GOT3 (cell line): ENCODE measurements around the gene SPRED3.
"Not testable (repeated sequence)": the region's sequence is repeated elsewhere in the genome, so short reads cannot be mapped to it uniquely, and the experiment has no call there.

Experiments used
- DNase-seq: peaks from one replicate; lab custom pipeline; 2025; ENCODE audit warnings: mixed read lengths; lab: John Stamatoyannopoulos, UW

The SPRED3 gene

DNA sequence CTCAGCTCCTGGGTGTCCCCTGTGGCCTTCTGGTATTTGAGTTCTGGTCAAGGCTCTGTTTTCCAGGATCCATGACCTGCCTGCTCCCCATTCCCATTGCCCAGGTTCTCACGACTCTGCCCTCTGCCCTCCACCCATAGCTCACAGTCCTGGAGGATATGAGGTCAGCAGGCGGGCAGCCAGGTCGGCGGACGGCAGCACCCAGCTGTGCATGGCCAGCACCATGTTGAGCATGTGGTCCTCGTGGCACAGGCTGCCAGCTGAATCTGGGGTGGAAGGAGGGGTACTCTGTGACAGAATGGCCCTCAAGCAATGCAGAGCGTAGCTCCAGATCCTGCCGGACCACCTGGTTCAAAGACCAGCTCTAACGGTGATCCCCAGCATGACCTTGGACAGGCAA, 32.4 kb downstream of the SPRED3 start:
- no peak for DNase-seq

DNA sequence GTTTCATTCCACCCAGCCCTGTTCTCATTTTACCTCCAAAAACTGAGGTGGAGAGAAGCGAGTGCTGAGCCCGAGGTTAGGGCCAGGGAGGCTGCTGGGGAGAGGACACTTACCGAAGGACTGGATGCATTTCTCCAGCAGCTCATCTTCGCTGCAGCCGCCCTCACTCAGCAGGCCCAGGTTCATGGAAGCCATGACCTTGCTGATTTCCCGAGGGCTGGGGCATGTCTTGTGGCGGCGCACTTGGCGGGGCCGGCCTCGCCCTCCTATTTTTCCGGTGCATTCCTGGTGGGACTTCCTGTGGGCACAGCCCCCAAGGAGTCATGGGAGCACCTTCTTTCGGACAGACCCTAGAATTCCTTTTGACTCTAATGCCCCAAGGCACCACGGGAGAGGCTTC, 33.4 kb downstream of the SPRED3 start:
- no peak for DNase-seq

DNA sequence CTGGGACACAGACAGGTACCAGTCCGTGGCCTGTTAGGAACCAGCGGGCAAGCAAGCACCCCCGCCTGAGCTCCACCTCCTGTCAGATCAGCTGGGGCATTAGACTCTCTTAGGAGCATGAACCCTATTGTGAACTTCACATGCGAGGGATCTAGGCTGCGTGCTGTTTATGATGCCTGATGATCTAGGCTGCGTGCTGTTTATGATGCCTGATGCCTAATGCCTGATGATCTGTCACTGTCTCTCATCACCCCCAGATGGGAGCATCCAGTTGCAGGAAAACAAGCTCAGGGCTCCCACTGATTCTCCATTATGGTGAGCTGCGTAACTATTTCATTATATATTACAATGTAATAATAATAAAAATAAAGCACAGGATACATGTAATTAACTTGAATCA, 33.9 kb downstream of the SPRED3 start:
- DNase-seq = no peak

DNA sequence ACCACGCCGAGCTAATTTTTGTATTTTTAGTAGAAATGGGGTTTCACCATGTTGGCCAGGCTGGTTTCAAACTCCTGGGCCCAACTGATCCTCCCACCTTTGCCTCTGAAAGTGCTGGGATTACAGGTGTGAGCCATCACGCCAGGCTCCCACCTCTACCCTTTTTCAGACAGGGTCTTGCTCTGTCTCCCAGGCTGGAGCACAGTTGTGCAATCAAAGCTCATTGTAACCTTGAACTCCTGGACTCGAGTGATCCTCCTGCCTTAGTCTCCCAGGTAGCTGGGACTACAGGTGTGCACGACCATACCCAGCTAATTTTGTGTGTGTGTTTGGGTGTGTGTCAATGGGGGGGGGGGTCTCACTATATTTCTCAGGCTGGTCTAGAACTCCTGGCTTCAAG, 35.8 kb downstream of the SPRED3 start:
- no peak for DNase-seq

DNA sequence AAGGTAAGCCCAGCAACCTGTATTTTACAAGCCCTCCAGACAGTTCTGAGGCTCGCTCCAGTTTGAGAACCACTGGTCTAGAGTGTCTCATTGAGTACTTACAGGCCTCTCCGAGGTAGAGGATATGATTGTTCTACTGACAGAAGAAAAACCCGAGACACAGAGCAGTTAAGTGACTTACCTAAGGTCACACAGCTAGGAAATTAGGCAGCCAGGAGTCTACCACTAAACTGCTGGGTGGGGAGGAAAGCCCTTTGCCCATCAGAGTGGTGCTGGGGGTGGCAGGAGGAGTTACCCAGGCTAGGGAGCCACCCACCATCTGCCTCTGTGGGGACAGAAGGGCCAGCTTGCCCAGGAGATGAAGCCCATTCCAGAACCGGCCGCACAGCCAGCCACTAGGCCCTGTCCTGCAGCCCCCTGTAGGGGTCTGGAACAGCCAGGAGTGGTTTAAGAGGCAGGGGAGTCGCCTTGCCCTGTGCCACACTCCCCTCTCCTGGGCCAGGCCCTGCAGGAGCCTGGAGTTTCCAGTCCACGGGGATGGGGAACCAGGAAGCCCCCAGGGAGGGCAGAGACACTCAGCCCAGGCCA, 36.8 kb downstream of the SPRED3 start:
- DNase-seq = no peak

DNA sequence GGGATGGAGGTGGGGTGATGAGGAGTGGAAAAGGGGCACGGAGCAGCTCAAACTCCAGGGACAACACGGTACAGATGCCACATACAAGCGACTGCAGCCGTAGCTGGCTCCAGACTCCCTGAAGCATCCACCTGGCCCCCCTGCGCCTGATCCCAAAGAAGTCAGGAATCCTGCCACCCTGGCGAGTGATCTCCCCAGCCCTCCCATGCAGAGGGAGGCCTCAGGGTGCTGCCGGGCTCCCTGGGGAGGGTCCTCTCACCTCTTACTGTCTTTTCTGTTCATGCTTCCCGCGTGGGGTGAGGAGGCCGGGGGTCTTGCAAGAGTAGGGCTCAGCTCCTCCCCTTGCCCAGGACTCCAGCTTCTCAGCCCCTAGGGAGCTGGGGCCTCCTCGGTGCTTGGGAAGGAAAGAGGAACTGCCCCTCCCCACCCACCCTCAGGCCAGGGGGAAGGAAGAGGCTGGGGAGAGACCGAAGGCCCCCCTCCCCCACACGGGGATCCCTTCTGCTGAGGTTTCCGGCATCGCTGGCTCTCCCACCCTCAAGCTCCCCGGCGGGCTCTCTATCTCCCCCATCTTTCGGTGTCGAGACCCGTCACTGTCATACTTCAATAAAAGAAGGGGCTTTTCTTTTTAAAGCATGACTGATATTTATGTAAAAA, 37.4 kb downstream of the SPRED3 start, which contains the start of gene RASGRP4:
Gene RASGRP4 (minus strand): TSS at position 410 of the 657 bp plus-strand sequence. CDS start 128 bp downstream, at position 282.
- DNase-seq = no peak

DNA sequence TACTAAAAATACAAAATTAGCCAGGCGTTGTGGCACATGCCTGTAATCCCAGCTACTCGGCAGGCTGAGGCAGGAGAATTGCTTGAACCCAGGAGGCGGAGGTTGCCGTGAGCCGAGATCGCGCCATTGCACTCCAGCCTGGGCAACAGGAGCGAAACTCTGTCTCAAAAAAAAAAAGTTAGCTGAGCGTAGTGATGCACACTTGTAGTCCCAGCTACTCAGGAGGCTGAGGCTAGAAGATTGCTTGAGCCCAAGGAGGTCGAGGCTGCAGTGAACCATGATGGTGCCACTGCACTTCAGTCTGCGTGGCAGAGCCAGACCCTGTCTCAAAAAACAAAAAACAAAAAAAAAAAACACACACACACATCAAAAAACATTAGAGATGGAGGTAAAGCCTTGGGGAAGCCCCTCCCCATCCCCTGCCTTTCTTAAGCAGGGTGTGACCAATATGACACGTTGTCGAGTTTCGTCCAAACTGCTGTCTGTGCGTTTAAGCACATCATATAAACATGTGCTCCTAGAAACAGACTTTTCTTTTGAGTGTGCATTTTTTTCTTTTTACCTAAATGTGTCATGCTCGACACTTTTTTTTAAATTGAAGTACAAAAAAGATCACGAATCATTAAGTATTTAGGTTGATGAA, 38.7 kb downstream of the SPRED3 start:
- DNase-seq = not testable (repeated sequence)

DNA sequence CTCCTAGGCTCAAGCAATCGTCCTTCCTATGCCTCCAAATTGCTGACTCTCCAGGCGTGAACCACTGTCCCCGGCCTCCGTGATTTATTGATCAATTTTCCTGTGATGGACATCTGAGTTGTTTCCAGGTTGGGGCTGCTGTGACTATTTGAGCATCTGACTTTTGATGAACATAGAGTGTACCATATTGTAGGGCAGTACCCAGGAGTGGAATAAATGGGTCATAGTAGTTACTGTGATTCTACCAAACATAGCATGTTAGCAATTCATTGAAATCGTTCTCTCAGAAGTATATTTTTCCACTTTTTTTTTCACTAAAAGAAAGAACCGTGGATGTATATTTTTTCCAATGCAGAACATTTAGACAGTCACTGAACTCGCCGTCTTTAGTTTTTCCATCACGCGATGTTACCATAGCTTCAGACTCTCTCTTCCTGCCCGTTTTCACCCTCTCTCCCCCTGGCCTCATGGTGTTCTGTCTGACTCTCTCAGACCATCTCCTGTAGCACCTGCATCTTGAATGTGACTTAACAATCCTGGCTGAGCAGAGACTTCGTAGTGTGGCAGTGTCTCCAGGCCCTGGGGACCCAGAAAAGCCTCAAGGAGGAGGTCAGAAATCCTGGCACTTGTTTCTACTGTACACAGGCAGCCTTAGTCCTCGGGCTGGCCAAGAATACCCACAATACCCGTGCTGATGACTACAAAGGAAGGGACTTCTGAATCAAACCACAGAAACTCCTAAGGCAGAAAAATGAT, 40.7 kb downstream of the SPRED3 start:
- no peak for DNase-seq

DNA sequence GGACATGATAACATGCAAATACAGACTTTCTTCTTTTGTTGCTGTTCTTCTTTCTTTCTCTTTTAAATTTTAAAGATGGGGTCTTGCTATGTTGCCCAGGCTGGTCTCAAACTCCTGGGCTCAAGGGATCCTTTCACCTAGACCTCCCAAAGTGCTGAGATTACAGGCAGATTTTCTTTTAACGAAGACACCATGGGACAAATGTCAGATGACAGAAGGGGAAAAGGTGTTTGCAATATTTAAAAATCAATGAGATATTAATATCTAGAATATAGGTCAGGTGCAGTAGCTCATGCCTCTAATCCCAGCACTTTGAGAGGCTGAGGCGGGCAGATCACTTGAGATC, 41.3 kb downstream of the SPRED3 start:
- no peak for DNase-seq

DNA sequence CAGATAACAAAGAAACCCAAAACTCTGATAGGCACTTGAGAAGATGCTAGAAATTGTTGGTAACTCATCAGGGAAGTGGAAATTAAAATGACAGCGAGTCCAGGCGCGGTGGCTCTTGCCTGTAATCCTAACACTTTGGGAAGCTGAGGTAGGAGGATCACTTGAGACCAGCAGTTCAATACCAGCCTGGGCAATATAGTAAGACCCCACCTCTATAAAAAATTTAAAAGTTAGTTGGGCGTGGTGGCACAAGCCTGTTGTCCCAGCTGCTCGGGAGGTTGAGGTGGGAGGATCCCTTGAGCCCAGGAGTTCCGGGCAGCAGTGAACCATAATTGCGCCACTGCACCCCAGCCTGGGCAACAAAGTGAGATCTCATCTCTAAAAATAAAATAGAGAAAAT, 42.4 kb downstream of the SPRED3 start:
- DNase-seq = no peak

DNA sequence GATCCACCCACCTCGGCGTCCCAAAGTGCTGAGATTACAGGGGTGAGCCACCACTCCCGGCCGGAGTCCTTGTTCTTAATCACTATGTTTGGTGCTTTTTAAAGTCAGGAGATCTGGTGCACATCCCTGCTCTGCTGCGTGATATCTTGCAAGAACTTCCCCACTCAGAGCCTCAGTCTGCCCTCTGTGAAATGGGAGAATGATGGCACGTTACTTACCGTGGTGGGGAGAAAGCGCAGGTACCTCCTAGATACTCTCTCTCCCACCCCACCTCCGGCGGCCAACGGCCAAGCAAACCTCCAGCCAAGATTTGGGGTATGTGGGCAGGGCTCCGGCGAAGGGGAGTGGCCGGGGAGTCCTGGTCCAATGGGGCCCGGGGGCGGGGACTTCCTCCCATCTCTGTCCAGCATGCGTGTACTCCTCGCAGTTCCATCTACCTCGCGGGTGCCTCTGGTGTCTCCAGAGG, 44.8 kb downstream of the SPRED3 start, which contains the start of gene RYR1:
Gene RYR1 (plus strand): TSS at position 424 of the 466 bp plus-strand sequence. CDS start 139 bp downstream, outside the sequence.
- no peak for DNase-seq

DNA sequence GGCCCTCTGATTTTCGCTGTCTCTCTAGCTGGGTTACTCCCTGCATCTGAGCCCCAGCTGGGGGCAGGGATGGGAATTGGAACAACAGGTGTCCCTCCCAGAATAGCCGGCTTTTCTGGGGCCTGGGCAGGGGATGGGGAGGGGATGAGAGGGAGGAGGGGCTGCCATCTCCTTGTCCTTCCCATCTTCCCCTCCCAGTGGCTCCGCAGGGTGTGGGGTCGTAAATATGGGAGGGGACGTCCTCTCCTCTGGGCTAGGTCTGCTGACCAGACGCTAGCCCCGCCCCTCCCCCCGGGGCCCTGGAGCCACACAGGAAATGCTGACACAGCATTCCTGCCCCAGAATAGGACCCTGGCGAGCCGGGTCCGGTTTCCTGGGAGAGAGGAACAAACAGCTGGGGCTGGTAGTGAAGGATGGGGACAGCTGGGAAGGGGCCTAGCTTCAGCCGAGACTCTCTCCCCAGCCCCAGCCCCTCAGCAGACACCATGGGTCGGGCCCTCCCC, 46.1 kb downstream of the SPRED3 start:
- DNase-seq = no peak

DNA sequence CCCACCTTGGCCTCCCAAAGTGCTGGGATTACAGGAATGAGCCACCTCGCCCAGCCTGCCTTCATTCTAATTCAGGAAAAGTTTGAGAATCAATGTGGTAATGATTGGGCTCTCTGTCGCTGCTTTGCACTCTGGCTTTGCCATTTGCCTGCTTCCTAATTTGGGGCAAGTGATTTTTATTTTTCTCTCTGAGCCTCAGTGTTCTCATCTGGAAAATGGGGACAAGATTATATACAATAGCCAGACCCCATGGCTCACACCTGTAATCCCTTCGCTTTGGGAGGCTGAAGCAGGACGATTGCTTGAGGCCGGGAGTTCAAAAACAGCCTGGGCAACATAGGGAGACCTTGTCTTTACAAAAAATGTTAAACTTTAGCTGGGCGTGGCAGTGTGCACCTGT, 48.8 kb downstream of the SPRED3 start:
- DNase-seq = no peak

DNA sequence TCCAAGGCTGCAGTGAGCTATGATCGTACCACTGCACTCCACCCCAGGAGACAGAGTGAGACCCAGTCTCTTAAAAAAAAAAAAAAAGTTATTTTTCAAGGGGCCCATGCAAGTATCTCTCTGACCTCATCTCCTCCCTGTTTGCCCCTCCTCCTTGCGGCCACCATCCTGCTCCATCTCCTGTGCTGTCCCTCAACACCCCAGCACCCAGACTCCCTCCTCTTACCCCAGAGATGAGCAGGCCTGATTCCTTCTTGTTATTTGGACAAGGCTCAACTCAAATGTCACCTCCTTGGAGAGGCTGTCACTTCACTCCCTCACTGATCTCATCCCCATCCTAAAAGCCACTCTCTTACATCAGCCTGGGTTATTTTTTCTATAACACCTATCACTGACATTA, 49.4 kb downstream of the SPRED3 start:
- DNase-seq = no peak

DNA sequence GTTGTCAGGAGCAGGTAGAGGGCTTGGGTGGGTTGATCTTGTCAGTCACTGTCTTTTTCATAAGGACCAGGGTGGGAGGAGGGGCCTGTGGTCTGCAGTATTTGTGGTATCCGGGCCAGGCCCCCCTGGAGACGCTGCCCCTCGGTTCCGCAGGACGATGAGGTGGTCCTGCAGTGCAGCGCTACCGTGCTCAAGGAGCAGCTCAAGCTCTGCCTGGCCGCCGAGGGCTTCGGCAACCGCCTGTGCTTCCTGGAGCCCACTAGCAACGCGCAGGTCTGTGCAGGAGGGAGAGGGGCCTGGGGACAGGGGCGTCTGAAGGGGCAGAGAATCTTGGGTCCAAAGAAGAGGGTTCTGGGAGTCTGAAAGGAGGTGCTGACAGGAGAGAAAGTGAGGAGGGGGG, 52.1 kb downstream of the SPRED3 start:
- DNase-seq = no peak

DNA sequence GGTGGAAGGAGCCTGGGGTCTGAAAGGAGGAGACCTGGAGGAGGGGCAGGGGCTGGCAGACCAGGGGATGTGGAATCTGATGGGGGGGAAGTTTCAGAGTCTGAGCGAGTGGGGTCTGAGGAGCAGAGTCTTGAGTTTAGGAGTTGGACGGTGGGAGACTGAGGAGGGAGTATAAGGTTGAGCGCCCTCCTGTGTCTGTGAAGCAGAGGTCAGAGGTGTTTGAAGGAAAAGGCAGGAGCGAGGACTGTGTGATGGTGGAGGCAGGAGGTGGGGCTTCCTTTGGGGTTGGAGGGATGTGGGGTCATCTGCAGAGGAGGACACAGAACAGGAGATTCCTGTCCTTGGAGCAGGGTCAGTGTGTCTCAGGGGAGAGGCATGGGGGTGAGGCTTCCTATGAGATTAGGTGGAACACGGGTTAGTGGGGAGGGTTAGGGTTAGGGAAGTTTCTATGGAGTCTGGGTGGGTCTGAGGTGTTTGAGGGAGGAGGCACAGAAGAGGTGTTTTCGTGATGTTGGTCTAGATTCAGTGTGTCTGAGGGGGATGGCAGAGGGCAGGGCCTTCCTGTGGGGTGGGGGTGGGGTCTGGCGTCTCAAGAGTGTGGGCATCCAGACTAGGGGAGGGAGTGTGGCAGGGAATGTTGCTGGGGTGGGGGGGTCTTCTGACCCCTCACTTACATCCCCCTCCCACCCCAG, 53.3 kb downstream of the SPRED3 start:
- no peak for DNase-seq

DNA sequence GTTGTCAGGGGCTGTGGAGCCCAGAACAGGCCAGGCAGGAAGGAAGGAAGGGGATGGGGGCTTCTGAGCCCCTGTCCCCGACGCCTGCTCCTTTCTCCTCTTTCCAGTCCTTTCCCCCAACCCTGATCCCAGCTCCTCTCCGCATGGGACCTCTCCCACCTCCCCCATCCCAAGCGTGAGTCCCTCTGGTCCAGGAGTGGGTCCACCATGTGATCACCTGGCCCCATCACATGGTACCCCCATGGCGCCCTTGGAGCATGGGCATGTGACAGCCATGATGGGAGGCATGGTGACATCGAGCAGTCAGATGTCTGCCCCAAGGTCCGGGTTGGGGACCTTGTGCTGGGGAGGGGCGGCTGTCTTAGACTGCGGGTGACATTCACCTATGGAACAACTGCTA, 54.2 kb downstream of the SPRED3 start:
- no peak for DNase-seq

DNA sequence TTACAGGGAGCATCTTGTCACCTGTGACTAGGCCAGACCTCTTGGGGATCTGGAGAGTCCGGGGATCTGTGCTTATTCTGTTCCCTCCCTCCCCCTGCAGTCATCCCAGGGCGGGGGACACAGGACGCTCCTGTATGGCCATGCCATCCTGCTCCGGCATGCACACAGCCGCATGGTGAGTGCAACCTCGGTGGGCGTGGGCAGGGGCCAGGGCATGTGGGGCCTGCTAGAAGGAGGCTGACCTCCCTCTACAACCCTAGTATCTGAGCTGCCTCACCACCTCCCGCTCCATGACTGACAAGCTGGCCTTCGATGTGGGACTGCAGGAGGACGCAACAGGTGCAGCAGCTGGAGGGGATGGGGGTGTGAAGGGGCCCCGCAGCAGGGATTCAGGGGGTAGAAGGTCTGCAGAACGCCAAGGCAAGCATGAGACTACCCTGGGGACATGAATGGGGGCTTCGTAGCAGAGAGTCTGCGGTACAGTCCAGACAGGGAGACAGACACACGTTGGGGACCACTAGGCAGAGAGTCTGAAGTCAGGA, 55.0 kb downstream of the SPRED3 start:
- no peak for DNase-seq

DNA sequence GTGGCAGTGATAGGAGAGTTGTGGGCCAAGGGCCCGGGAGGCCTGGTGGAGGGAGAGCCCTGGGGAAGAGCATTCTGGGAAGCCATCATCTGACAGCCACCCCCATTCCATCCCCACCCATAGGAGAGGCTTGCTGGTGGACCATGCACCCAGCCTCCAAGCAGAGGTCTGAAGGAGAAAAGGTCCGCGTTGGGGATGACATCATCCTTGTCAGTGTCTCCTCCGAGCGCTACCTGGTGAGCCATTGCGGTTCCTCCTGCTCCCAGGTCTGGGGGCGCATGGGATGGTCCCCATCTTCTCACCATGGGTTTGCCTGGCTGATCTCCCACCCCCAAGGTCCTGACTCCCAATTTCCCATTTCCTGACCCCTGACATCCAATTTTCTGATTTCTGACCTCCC, 55.5 kb downstream of the SPRED3 start:
- DNase-seq = no peak

DNA sequence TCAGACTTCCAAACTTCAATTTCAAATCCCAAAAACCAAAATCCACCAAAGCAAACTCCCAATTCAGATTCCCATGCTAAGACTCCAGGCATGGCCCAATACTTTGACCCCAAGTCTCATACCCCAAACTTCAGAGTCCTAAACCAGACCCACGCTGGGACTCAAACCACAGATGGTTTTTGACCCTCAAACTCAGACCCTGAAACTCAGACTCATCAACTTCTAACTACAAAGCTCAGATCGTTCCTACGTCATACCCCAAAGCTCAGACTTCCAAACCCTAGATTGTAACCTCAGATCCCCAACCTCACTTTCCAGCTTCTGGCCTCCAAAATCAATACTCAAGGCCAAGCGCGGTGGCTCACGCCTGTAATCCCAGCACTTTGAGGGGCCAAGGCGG, 56.9 kb downstream of the SPRED3 start:
- no peak for DNase-seq

DNA sequence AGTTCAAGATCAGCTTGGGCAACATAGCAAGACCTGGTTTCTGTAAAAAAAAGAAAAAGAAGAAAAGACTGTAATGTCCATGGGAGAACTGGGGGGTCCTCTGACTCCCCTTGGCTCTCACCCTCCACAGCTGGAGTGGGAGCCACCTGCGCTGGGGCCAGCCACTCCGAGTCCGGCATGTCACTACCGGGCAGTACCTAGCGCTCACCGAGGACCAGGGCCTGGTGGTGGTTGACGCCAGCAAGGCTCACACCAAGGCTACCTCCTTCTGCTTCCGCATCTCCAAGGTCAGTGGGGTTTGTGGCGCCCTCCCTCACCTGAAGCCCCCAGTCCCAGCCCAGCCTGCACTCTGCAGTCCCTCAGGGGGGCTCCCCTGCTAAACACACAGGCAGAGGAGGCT, 59.7 kb downstream of the SPRED3 start:
- no peak for DNase-seq
